Large intestine (tissue), 3 donors: Measurements from ENCODE around the gene GPR89A. TPM values are rescaled to one million over a fixed set of nuclear protein-coding genes. Genes with fewer than 3 reads are reported as not detected.
"Not testable (repeated sequence)": the region's sequence is repeated elsewhere in the genome, so short reads cannot be mapped to it uniquely, and the experiment has no call there.

Experiments used
- DNase-seq, 2 donors: peaks; one replicate each; pipeline versions ENCODE4 v3.0.0 to v3.0.0-alpha.2; 2013
- H3K27ac ChIP-seq: one replicate; pipeline ENCODE4 v1.5.1; 2013; ENCODE audit warnings: low read length
- H3K27me3 ChIP-seq: 2 replicates; pipeline ENCODE4 v1.6.1; 2013; ENCODE audit warnings: low read length; ENCODE audit not compliant: control insufficient read depth, insufficient read depth
- H3K36me3 ChIP-seq: 2 replicates; pipeline ENCODE4 v1.6.1; 2013; ENCODE audit warnings: low read length; ENCODE audit not compliant: control insufficient read depth, insufficient read depth
- H3K4me1 ChIP-seq: one replicate; pipeline ENCODE4 v1.6.1; 2013; ENCODE audit warnings: low read length; ENCODE audit not compliant: control insufficient read depth, insufficient read depth
- H3K4me3 ChIP-seq: one replicate; pipeline ENCODE4 v1.5.1; 2013; ENCODE audit warnings: low read length
- H3K9me3 ChIP-seq: one replicate; pipeline ENCODE4 v1.6.1; 2013; ENCODE audit warnings: mild to moderate bottlenecking, low read depth, low read length, moderate library complexity; ENCODE audit not compliant: control insufficient read depth
- WGBS: methylation state at CpG from one replicate; pipeline ENCODE4 v1.1.5; 2013; ENCODE audit warnings: low lambda C conversion rate; ENCODE audit not compliant: insufficient coverage; 5-methylcytosine and 5-hydroxymethylcytosine counted together
- polyA plus RNA-seq: library from polyadenylated mRNA; unstranded; fragments of 120-200 nt; gene quantifications from one replicate; pipeline ENCODE4 v1.2.1, GENCODE V29; 2013

Gene GPR89A
- polyA plus RNA-seq, 1 donor: 46.0 TPM

DNA sequence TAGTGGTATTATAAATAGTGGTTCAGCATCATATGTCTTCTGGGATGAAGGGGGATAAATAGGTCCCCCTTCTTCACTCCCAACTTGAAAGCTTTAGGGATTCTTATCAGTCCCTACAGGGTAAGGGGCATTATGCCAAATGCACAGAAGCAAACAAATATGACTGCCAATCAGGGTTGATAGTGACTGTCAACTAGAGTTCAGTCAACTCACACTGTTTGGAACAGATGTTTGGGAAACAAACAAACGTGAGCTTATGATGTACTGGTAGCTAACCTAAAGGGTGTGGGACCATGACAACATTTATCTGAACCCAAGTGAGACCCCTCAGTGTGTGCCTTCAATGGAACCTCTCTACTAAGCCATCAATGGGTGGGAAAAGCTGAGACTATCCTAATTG is 65.4 kb downstream of the GPR89A start:
- not testable (repeated sequence) for H3K9me3 ChIP-seq, H3K27ac ChIP-seq, DNase-seq, H3K4me3 ChIP-seq, H3K4me1 ChIP-seq, H3K27me3 ChIP-seq, H3K36me3 ChIP-seq
- no CpG with 5 or more reads among the region's 1 CpG for WGBS

DNA sequence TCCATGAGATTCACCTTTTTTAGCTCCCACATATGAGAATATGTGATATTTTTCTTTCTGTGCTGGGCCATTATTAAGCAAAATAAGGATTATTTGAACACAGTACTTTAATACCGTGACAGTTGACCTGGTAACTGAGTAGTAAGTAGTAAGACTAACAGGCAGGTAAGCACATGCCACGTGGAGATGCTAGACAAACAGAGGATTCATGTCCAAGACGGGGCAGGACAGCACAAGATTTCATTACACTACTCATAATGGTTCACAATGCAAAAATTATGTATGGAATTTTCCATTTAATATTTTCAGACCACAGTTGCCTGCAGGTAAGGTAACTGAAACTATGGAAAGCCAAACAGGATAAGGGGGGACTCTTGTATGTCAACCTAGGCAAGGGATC is 77.1 kb downstream of the GPR89A start:
- H3K4me1 ChIP-seq, DNase-seq, H3K36me3 ChIP-seq, H3K9me3 ChIP-seq, H3K4me3 ChIP-seq, H3K27ac ChIP-seq, H3K27me3 ChIP-seq: not testable (repeated sequence)
- no CpG with 5 or more reads among the region's 3 CpGs for WGBS

DNA sequence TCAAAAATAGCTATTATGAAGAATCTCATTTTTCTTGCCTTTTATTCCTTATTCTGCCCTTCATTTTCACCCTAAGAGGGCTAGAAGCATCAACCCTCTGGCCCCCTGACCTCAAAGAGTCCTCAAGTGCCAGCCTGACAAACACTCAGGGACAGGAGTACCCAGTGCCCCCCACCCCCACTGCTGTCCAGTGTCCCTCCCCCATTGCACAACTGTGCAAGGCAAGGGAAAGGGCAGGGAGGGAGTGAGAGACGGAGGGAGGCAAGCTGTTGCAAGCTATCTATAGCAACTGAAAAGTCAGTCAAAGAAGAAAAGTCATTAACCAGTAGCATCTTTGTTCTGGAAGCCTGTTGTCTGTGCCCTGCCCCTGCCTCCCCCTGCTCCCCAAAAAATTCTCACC is 78.3 kb downstream of the GPR89A start:
- H3K36me3 ChIP-seq, H3K27ac ChIP-seq, H3K9me3 ChIP-seq, H3K4me3 ChIP-seq, H3K27me3 ChIP-seq, DNase-seq: not testable (repeated sequence)
- no CpG with 5 or more reads among the region's 1 CpG for WGBS
- H3K4me1 ChIP-seq: peaks cover 10% of the 10 kb centered on the region

DNA sequence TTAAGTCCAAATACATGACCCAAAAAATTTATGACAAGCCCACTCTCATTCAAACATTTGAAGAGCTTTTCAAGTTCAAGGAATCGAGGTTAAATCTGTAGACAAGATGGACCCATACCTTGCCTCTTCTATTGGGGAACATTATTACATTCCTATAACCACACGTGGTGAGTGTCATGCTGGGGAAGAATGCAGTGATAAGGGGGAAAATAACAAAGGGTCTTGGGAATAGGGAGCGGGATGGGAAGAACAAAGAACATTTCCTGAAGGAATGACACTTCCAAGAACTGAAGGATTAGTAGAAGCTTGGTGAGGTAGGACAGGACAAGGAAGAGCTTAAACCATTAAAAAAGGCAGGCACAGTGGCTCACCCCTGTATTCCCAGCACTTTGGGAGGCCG is 80.5 kb downstream of the GPR89A start:
- Histone ChIP-seq H3K36me3 (peaks cover 7% of the 10 kb centered on the region), H3K4me1 (peaks cover 11% of the 10 kb centered on the region), H3K27ac (no peak overlapping the region), H3K4me3 (no peak overlapping the region), H3K27me3 (no peaks in the 10 kb centered on the region), H3K9me3 (no peaks in the 10 kb centered on the region)
- DNase-seq: no peak
- WGBS: 100% methylated on average over 1 of the region's 4 CpGs

DNA sequence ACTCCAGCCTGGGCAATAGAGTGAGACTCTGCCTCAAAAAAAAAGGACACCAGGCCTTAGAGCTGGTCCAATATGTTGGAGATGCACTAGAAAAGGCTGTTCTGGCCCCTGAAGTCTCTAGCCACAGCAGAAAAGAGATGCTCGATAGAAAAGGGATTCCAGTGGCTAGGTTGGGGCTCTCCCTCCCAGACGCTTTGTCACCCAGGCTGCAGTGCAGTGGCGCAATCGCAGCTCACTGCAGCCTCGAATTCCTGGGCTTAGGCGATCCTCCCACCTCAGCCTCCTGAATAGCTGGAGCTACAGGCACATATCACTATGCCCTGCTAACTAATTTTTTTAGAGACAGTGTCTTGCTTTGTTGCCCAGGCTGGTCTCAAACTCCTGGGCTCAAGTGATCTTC is 81.1 kb downstream of the GPR89A start:
- Histone ChIP-seq H3K9me3 (no peaks in the 10 kb centered on the region), H3K4me3 (no peak overlapping the region), H3K36me3 (peaks cover 7% of the 10 kb centered on the region), H3K4me1 (peaks cover 11% of the 10 kb centered on the region), H3K27ac (no peak overlapping the region), H3K27me3 (no peaks in the 10 kb centered on the region)
- no CpG with 5 or more reads among the region's 6 CpGs for WGBS
- no peak for DNase-seq

DNA sequence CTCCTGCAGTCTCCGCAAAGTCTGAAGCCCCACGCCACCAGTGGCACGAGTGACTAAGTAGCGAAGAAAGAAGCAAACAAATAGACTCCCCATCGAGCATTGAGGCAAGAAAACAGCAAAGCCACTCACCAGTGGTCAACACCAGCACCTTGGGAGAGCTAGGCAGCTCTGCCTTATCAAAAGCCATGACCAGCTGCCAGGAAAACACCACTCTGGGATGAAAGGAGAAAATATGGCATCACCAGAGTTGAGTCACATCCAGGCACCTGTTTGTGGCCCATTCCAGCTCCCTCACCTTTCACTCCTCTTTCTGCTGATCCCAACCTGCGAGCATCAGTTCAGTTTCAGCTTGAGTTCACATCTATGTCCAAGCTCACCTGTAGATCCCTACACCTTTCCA is 82.1 kb downstream of the GPR89A start:
- Histone ChIP-seq H3K4me1 (peaks cover 11% of the 10 kb centered on the region), H3K9me3 (no peaks in the 10 kb centered on the region), H3K27ac (no peak overlapping the region), H3K36me3 (peaks cover 10% of the 10 kb centered on the region), H3K27me3 (no peaks in the 10 kb centered on the region), H3K4me3 (no peak overlapping the region)
- 90% methylated on average over 2 of the region's 6 CpGs for WGBS
- no peak for DNase-seq

DNA sequence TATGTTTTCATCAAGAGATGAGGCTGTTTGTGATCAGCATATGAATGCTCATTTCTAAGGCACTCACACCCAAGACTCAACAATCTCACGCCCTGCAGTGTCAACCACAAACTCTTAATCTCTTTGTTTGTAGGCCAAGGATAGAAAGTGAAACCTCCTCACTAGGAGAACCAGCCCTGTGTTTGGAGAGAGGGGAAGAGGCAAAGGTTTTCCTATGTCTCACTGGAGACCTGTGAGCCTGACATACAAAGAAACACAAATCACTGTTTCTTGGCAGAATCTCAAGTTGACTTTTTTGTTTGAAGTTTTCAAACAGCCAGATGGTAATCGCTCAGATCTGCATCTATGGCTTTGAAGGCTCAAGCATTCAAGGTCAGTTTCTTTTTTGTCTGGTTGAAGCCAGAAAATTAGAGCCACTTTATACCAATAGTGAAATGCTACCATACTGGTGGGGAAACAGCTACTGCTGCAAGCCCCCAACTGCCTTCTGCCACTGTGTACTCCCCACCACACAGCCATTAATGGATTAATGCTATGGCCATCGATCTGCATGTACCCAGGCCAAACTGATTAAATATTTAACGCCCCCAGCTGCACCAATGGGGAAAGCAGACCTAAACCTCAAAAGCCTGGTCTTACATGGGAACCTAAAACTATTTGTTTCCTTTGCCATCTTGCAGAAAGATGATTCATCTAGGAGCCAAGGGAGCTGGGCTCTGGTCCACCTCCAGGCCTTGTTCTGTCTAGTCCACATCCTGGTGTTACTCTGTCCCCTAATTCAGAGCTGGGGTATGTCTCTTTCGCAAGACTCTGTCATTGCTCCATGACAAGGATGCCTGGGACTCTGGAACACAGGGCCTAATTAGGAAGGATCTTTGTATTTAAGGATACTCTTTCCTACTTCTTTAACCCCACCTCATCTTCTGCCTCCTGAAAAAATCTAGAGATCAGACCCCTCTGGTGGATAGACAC is 83.1 kb downstream of the GPR89A start:
- H3K4me1 ChIP-seq: peaks cover 11% of the 10 kb centered on the region
- no CpG with 5 or more reads among the region's 5 CpGs for WGBS
- no peaks in the 10 kb centered on the region for H3K27me3 ChIP-seq
- H3K27ac ChIP-seq: no peak overlapping the region
- no peaks in the 10 kb centered on the region for H3K9me3 ChIP-seq
- no peak overlapping the region for H3K4me3 ChIP-seq
- H3K36me3 ChIP-seq: peaks cover 10% of the 10 kb centered on the region
- peak in 1 of 2 donors; percentile 77 for DNase-seq

DNA sequence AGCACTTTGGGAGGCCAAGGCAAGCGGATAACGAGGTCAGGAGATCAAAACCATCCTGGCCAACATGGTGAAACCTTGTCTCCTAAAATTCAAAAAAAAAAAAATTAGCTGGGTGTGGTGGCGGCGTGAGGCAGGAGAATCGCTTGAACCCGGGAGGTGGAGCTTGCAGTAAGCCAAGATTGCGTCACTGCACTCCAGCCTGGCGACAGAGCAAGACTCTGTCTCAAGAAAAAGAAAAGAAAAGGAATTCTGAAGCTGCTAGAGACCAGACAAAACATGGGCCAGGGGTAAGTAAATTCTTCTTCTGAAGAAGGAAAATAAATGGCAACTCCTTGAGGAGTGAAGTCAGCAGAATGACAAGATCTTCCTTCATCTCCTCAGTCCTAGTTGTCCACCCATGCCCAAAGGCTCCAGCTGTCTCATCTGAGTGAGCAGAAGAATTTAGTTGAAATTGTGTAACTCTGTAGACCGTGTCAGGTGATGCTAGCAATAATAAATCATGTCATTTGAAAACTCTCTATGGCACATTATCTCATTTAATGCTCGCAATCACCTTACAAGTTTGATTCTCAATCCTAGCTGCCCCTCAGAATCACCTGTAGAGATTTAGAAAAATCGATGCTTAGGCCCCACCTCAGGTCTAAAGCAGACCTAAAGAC is 85.1 kb downstream of the GPR89A start:
- H3K4me1 ChIP-seq: peaks cover 11% of the 10 kb centered on the region
- H3K27me3 ChIP-seq: no peaks in the 10 kb centered on the region
- no peak overlapping the region for H3K27ac ChIP-seq
- no peak for DNase-seq
- WGBS: 87% methylated on average over 3 of the region's 11 CpGs
- no peak overlapping the region for H3K4me3 ChIP-seq
- H3K36me3 ChIP-seq: peaks cover 3% of the 10 kb centered on the region
- no peaks in the 10 kb centered on the region for H3K9me3 ChIP-seq

DNA sequence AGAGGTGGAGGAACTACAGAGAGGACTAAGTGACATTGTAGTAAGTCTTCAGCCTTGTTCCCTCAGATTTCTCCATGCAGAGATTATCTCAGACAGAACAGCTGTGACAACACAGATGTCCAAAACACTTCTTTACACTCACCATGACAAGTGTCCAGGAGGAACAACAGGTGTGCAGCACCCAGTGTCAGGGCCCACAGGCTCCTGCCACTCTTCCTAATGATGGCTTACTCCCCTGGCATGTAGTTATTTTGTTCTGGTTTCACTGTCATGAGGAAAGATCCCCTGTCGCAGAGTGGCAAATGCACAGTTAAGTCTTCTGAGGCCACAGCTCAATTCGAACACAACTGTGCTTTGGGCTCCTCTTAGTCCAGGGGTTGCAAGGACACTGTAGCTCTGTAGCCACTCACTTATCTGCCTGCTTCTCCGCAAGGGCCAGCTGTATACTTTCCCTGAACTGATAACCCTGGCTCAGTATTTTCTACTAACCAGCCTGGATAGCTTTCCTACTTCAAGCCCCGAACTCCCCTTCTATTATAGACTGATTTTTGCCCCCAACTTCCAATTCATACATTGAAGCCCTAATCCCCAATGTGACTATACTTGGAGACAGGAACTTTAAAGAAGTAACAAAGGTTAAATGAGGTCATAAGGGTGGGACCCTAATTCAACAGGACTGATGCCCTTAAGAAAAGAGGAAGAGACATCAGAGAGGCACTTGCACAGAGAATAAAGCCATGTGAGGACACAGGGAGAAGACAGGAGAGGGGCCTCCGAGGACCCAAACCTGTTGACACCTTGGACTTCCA is 88.2 kb downstream of the GPR89A start:
- Histone ChIP-seq H3K9me3 (no peaks in the 10 kb centered on the region), H3K4me3 (no peak overlapping the region), H3K27ac (no peak overlapping the region), H3K4me1 (peaks cover 1% of the 10 kb centered on the region), H3K36me3 (peaks cover 3% of the 10 kb centered on the region), H3K27me3 (no peaks in the 10 kb centered on the region)
- WGBS: 100% methylated on average over 1 of the region's 5 CpGs
- no peak for DNase-seq

DNA sequence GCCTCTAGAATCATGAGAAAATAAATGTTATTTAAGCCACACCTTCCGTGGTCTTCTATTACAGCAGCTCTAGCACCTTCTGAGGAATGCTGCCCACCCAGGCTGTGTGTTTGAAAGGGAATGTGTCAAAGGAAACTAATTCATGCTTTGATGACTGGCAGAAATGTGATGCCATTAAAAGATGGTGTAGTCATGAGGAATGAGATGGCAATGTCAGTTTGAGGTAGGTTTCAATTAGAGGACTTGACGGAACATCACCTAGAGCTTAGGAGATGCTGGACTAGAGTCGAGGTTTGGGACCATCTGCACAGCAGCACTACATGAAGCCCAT is 88.8 kb downstream of the GPR89A start:
- Histone ChIP-seq H3K27ac (no peak overlapping the region), H3K36me3 (peaks cover 3% of the 10 kb centered on the region), H3K27me3 (no peaks in the 10 kb centered on the region), H3K9me3 (no peaks in the 10 kb centered on the region), H3K4me1 (no peaks in the 10 kb centered on the region), H3K4me3 (no peak overlapping the region)
- WGBS: no CpG with 5 or more reads among the region's 3 CpGs
- DNase-seq: no peak
